Neuronal stem cell (in vitro differentiated cells): ENCODE data around the gene USP14.
"Not testable (repeated sequence)": the region's sequence is repeated elsewhere in the genome, so short reads cannot be mapped to it uniquely, and the experiment has no call there.

ENCODE experiments used
- DNase-seq: peaks from one replicate; pipeline ENCODE4 v3.0.0-alpha.2; 2013; ENCODE audit warnings: low spot score
- H2AFZ ChIP-seq: one replicate; pipeline ENCODE4 v1.6.1; 2013; ENCODE audit warnings: mild to moderate bottlenecking, low read length, inconsistent platforms
- H2AK5ac ChIP-seq: 2 replicates; pipeline ENCODE4 v1.6.1; 2013; ENCODE audit warnings: low read depth, mild to moderate bottlenecking, inconsistent platforms, low read length, moderate library complexity, mixed read lengths
- H2BK120ac ChIP-seq: 2 replicates; pipeline ENCODE4 v1.6.1; 2013; ENCODE audit warnings: low read depth, mild to moderate bottlenecking, inconsistent platforms, low read length, moderate library complexity, mixed read lengths
- H2BK12ac ChIP-seq: one replicate; pipeline ENCODE4 v1.6.1; 2013; ENCODE audit warnings: low read length, inconsistent platforms
- H2BK15ac ChIP-seq: 2 replicates; pipeline ENCODE4 v1.6.1; 2013; ENCODE audit warnings: mild to moderate bottlenecking, low read length, inconsistent platforms, mixed read lengths
- H2BK5ac ChIP-seq: one replicate; pipeline ENCODE4 v1.6.1; 2013; ENCODE audit warnings: inconsistent platforms, mild to moderate bottlenecking, low read length, moderate library complexity
- H3K14ac ChIP-seq: one replicate; pipeline ENCODE4 v1.6.1; 2013; ENCODE audit warnings: low read length, inconsistent platforms
- H3K18ac ChIP-seq: 2 replicates; pipeline ENCODE4 v1.6.1; 2013; ENCODE audit warnings: low read length, inconsistent platforms
- H3K23ac ChIP-seq: 2 replicates; pipeline ENCODE4 v1.6.1; 2013; ENCODE audit warnings: low read depth, mild to moderate bottlenecking, mixed read lengths, low read length, inconsistent platforms; ENCODE audit not compliant: poor library complexity
- H3K27ac ChIP-seq: replicated peaks from 3 replicates; pipeline ENCODE4 v1.5.1; 2013; ENCODE audit warnings: low read length, inconsistent platforms
- H3K27me3 ChIP-seq, 3 experiments: 2 replicates each; pipeline ENCODE4 v1.6.1; 2013; ENCODE audit warnings: low read length in 3 of 3, mild to moderate bottlenecking in 2 of 3, inconsistent platforms in 1 of 3, low read depth in 1 of 3, mixed read lengths in 1 of 3, moderate library complexity in 1 of 3; ENCODE audit not compliant: control insufficient read depth in 3 of 3, insufficient read depth in 3 of 3
- H3K36me3 ChIP-seq, 2 donors: replicated peaks in 1 of 2; 2 replicates each; pipeline ENCODE4 v1.6.1; 2013; ENCODE audit warnings: low read length in 2 of 2; ENCODE audit not compliant: control insufficient read depth in 2 of 2, insufficient read depth in 2 of 2
- H3K4ac ChIP-seq: 2 replicates; pipeline ENCODE4 v1.6.1; 2013; ENCODE audit warnings: inconsistent platforms, mild to moderate bottlenecking, low read length, moderate library complexity
- H3K4me1 ChIP-seq, 2 donors: 1 replicate in 1 of 2; 2 replicates in 1 of 2; pipeline ENCODE4 v1.6.1; 2013; ENCODE audit warnings: low read length in 2 of 2, low read depth in 1 of 2; ENCODE audit not compliant: control insufficient read depth in 2 of 2, insufficient read depth in 1 of 2
- H3K4me2 ChIP-seq: one replicate; pipeline ENCODE4 v1.6.1; 2013; ENCODE audit warnings: mild to moderate bottlenecking, low read length, inconsistent platforms; ENCODE audit not compliant: insufficient read depth, poor library complexity, severe bottlenecking
- H3K4me3 ChIP-seq, 2 donors: 2 replicates each; pipeline ENCODE4 v1.5.1; 2013; ENCODE audit warnings: low read length in 2 of 2, mild to moderate bottlenecking in 2 of 2, inconsistent platforms in 1 of 2, moderate library complexity in 1 of 2
- H3K79me1 ChIP-seq: one replicate; pipeline ENCODE4 v1.6.1; 2013; ENCODE audit warnings: low read depth, mild to moderate bottlenecking, inconsistent platforms, low read length, moderate library complexity
- H3K9ac ChIP-seq: one replicate; pipeline ENCODE4 v1.6.1; 2013; ENCODE audit warnings: mild to moderate bottlenecking, low read depth, low read length, inconsistent platforms; ENCODE audit not compliant: poor library complexity
- H3K9me3 ChIP-seq, 2 donors: replicated peaks in 1 of 2; 2 replicates each; pipeline versions ENCODE3 to v1.6.1; 2013; ENCODE audit warnings: low read length in 2 of 2, mild to moderate bottlenecking in 2 of 2, inconsistent platforms in 1 of 2, low read depth in 1 of 2, mixed read lengths in 1 of 2, moderate library complexity in 1 of 2; ENCODE audit not compliant: control insufficient read depth in 2 of 2, insufficient read depth in 1 of 2
- H4K8ac ChIP-seq: one replicate; pipeline ENCODE4 v1.6.1; 2013; ENCODE audit warnings: low read depth, mild to moderate bottlenecking, inconsistent platforms, low read length, moderate library complexity
- H4K91ac ChIP-seq: one replicate; pipeline ENCODE4 v1.6.1; 2013; ENCODE audit warnings: low read length, low read depth, mild to moderate bottlenecking, inconsistent platforms; ENCODE audit not compliant: poor library complexity
- WGBS, 2 donors: extraction: QIAGEN DNeasy Blood & Tissue Kit; methylation state at CpG; one replicate each; pipeline ENCODE4 v1.1.7; 2013; ENCODE audit warnings: missing lambda C conversion rate in 2 of 2, mixed read lengths in 1 of 2; ENCODE audit not compliant: insufficient read length in 2 of 2, insufficient replicate concordance in 1 of 2; ENCODE audit errors: extremely low coverage in 2 of 2; 5-methylcytosine and 5-hydroxymethylcytosine counted together

USP14 gene

GRCh38 chr18:120539-121260 lies 37.7 kb upstream of the USP14 start:
- H3K14ac ChIP-seq, H4K91ac ChIP-seq, H3K36me3 ChIP-seq, H3K4me1 ChIP-seq, H3K27ac ChIP-seq, H2BK12ac ChIP-seq, DNase-seq, H2BK120ac ChIP-seq, H2BK15ac ChIP-seq, H4K8ac ChIP-seq, H3K4me2 ChIP-seq, H3K9me3 ChIP-seq, H3K27me3 ChIP-seq, H3K23ac ChIP-seq, H3K4me3 ChIP-seq, H2AK5ac ChIP-seq, H3K18ac ChIP-seq, H3K79me1 ChIP-seq, H3K9ac ChIP-seq, H2AFZ ChIP-seq, H3K4ac ChIP-seq, H2BK5ac ChIP-seq: not testable (repeated sequence)
- WGBS, 2 donors = no CpG with 5 or more reads among the region's 7 CpGs

DNA sequence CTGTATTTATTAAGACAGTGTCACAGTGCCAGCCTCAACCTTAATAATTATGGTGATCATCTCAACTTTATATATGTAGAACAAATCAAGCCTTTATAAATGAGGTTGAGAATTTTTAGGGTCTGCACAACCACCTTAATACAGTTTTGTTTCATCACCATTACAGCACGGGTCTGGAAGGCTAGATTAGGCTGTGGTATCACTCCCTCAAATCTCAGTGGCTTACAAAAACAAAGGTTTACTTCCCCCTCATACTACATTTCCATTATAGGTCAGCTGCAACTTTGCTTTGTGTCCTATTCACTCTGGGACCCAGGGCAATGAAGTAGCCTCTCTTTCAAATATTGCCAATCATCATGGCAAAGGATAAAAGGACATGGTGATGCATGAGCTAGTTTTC lies 23.3 kb upstream of the USP14 start:
- DNase-seq = no peak
- no CpG with 5 or more reads among the region's 1 CpG for WGBS, 2 donors
- Histone ChIP-seq H3K4ac (no peak overlapping the region), H2BK120ac (no peak overlapping the region), H2AK5ac (no peak overlapping the region), H3K9me3 (peaks cover 0 to 4% of the 10 kb centered on the region in 2 donors), H3K36me3 (no peaks in the 10 kb centered on the region), H4K91ac (no peak overlapping the region), H2AFZ (no peak overlapping the region), H3K4me2 (no peak overlapping the region), H3K18ac (no peak overlapping the region), H3K27me3 (no peaks in the 10 kb centered on the region), H2BK5ac (no peak overlapping the region), H3K23ac (no peak overlapping the region), H3K14ac (no peak overlapping the region), H4K8ac (no peak overlapping the region), H2BK15ac (no peak overlapping the region), H3K4me3 (no peak overlapping the region), H2BK12ac (no peak overlapping the region), H3K4me1 (no peaks in the 10 kb centered on the region), H3K9ac (no peak overlapping the region), H3K79me1 (no peaks in the 10 kb centered on the region), H3K27ac (no peak overlapping the region)

DNA sequence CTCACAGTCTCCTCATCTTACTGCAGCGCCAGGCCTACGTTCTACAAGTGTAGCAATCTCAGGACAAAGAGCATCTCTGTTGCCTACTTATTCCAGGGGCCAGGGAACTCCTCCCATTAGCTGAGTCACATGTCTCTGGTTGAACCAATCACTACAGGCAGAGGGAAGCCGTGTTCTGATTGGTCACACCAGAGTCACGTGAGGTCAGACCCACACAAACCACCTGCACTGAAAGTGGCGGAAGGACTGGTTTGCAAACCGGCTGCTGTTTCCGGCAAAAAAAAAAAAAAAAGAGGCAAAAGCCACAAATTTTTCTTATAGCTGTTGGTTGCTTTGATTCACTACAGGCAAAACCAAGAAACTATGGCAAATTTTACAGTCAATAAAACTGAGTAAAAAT lies 21.9 kb upstream of the USP14 start:
- H3K9ac ChIP-seq = no peak overlapping the region
- no peak overlapping the region for H3K14ac ChIP-seq
- H3K9me3 ChIP-seq = peaks cover 0 to 4% of the 10 kb centered on the region in 2 donors
- WGBS, 2 donors = no CpG with 5 or more reads among the region's 7 CpGs
- no peak overlapping the region for H3K4me3 ChIP-seq
- no peak overlapping the region for H3K18ac ChIP-seq
- H3K79me1 ChIP-seq = no peaks in the 10 kb centered on the region
- H3K27ac ChIP-seq = no peak overlapping the region
- no peak overlapping the region for H2BK15ac ChIP-seq
- H2BK5ac ChIP-seq = no peak overlapping the region
- H4K91ac ChIP-seq = no peak overlapping the region
- H3K27me3 ChIP-seq = no peaks in the 10 kb centered on the region
- H3K4ac ChIP-seq = no peak overlapping the region
- H2BK12ac ChIP-seq = no peak overlapping the region
- no peak overlapping the region for H3K4me2 ChIP-seq
- no peak overlapping the region for H3K23ac ChIP-seq
- no peak for DNase-seq
- H3K36me3 ChIP-seq = no peaks in the 10 kb centered on the region
- no peak overlapping the region for H4K8ac ChIP-seq
- H2AFZ ChIP-seq = peak overlapping the region; percentile 72
- no peaks in the 10 kb centered on the region for H3K4me1 ChIP-seq
- no peak overlapping the region for H2AK5ac ChIP-seq
- no peak overlapping the region for H2BK120ac ChIP-seq

DNA sequence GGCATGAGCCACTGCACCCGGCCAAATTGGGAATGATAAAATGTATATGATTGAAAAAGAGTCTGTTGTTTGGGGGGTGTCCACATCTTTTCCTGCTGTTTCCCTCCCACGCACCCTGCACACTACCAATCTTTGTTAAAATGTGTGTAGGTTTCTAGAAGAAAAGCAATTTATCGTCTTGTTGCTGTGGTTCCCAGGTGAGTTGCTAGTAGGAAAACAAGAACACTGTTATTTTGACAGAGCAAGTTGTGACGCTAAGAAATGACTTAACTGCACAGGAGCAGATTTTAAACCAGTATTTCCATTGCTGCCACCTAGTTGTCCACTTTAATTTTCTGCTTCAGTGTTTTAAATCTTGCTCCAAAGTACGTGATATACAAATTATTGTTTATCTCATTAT lies 21.0 kb upstream of the USP14 start:
- H3K4me3 ChIP-seq = no peak overlapping the region
- no peak overlapping the region for H4K8ac ChIP-seq
- no peak overlapping the region for H3K4me2 ChIP-seq
- H2BK15ac ChIP-seq = no peak overlapping the region
- H4K91ac ChIP-seq = no peak overlapping the region
- no peak overlapping the region for H3K9ac ChIP-seq
- H3K36me3 ChIP-seq = no peaks in the 10 kb centered on the region
- H2BK120ac ChIP-seq = no peak overlapping the region
- H3K18ac ChIP-seq = no peak overlapping the region
- no peaks in the 10 kb centered on the region for H3K27me3 ChIP-seq
- H3K79me1 ChIP-seq = no peaks in the 10 kb centered on the region
- H3K27ac ChIP-seq = no peak overlapping the region
- WGBS, 2 donors = no CpG with 5 or more reads among the region's 5 CpGs
- no peaks in the 10 kb centered on the region for H3K4me1 ChIP-seq
- no peak overlapping the region for H2BK12ac ChIP-seq
- H3K23ac ChIP-seq = no peak overlapping the region
- H3K9me3 ChIP-seq = peaks cover 0 to 4% of the 10 kb centered on the region in 2 donors
- no peak for DNase-seq
- no peak overlapping the region for H2AK5ac ChIP-seq
- H2BK5ac ChIP-seq = no peak overlapping the region
- H3K4ac ChIP-seq = no peak overlapping the region
- no peak overlapping the region for H3K14ac ChIP-seq
- peak overlapping the region; percentile 45 for H2AFZ ChIP-seq
